ENCODE data around the gene ACYP2. TPM values are rescaled to one million over a fixed set of nuclear protein-coding genes. Genes with fewer than 3 reads are reported as not detected.
"Not testable (repeated sequence)": the region's sequence is repeated elsewhere in the genome, so short reads cannot be mapped to it uniquely, and the experiment has no call there.

Gene ACYP2
- total RNA-seq, 1 donor, result 10.7 TPM

GRCh38 chr2:54284826-54285225 lies 169.4 kb downstream of the ACYP2 start:
- H3K27me3 ChIP-seq (ENCODE audit: insufficient read depth, low read length), result no peaks in the 10 kb centered on the region
- no peaks in the 10 kb centered on the region for H3K9me3 ChIP-seq (ENCODE audit: low read depth, low read length)
- no peak overlapping the region for H3K4me3 ChIP-seq (ENCODE audit: low read length)
- H3K4me1 ChIP-seq (ENCODE audit: insufficient read depth, low read length), result no peaks in the 10 kb centered on the region

GRCh38 chr2:54285451-54285850 lies 170.0 kb downstream of the ACYP2 start:
- no peaks in the 10 kb centered on the region for H3K27me3 ChIP-seq (ENCODE audit: insufficient read depth, low read length)
- no peaks in the 10 kb centered on the region for H3K4me1 ChIP-seq (ENCODE audit: insufficient read depth, low read length)
- no peak overlapping the region for H3K4me3 ChIP-seq (ENCODE audit: low read length)
- no peaks in the 10 kb centered on the region for H3K9me3 ChIP-seq (ENCODE audit: low read depth, low read length)

GRCh38 chr2:54287532-54287931 lies 172.1 kb downstream of the ACYP2 start:
- Histone ChIP-seq H3K4me1 (ENCODE audit: insufficient read depth, low read length) (no peaks in the 10 kb centered on the region), H3K9me3 (ENCODE audit: low read depth, low read length) (no peaks in the 10 kb centered on the region), H3K27me3 (ENCODE audit: insufficient read depth, low read length) (no peaks in the 10 kb centered on the region), H3K4me3 (ENCODE audit: low read length) (no peak overlapping the region)

- no peaks in the 10 kb centered on the region for H3K27me3 ChIP-seq (ENCODE audit: insufficient read depth, low read length)
- no peak overlapping the region for H3K4me3 ChIP-seq (ENCODE audit: low read length)
- H3K4me1 ChIP-seq (ENCODE audit: insufficient read depth, low read length), result no peaks in the 10 kb centered on the region
- H3K9me3 ChIP-seq (ENCODE audit: low read depth, low read length), result no peaks in the 10 kb centered on the region
Observed at GRCh38 chr2:54289917-54290316, 174.5 kb downstream of the ACYP2 start.

GRCh38 chr2:54290356-54291025 lies 175.1 kb downstream of the ACYP2 start:
- H3K4me1 ChIP-seq (ENCODE audit: insufficient read depth, low read length), result no peaks in the 10 kb centered on the region

GRCh38 chr2:54294665-54295064 lies 179.2 kb downstream of the ACYP2 start:
- not testable (repeated sequence) for H3K27me3 ChIP-seq (ENCODE audit: insufficient read depth, low read length); H3K4me3 ChIP-seq (ENCODE audit: low read length); H3K9me3 ChIP-seq (ENCODE audit: low read depth, low read length); H3K4me1 ChIP-seq (ENCODE audit: insufficient read depth, low read length)

More at GRCh38 chr2:54290356-54291025, 175.1 kb downstream of the ACYP2 start:
- Histone ChIP-seq H3K27me3 (ENCODE audit: insufficient read depth, low read length) (no peaks in the 10 kb centered on the region), H3K4me3 (ENCODE audit: low read length) (no peak overlapping the region), H3K9me3 (ENCODE audit: low read depth, low read length) (no peaks in the 10 kb centered on the region)

GRCh38 chr2:54295911-54296310 lies 180.5 kb downstream of the ACYP2 start:
- no peaks in the 10 kb centered on the region for H3K4me1 ChIP-seq (ENCODE audit: insufficient read depth, low read length)
- no peak overlapping the region for H3K4me3 ChIP-seq (ENCODE audit: low read length)
- no peaks in the 10 kb centered on the region for H3K9me3 ChIP-seq (ENCODE audit: low read depth, low read length)
- H3K27me3 ChIP-seq (ENCODE audit: insufficient read depth, low read length), result no peaks in the 10 kb centered on the region

GRCh38 chr2:54298514-54298913 lies 183.1 kb downstream of the ACYP2 start:
- Histone ChIP-seq H3K9me3 (ENCODE audit: low read depth, low read length) (no peaks in the 10 kb centered on the region), H3K4me1 (ENCODE audit: insufficient read depth, low read length) (no peaks in the 10 kb centered on the region), H3K4me3 (ENCODE audit: low read length) (no peak overlapping the region), H3K27me3 (ENCODE audit: insufficient read depth, low read length) (no peaks in the 10 kb centered on the region)

GRCh38 chr2:54303631-54304030 lies 188.2 kb downstream of the ACYP2 start:
- Histone ChIP-seq H3K4me3 (ENCODE audit: low read length) (no peak overlapping the region), H3K4me1 (ENCODE audit: insufficient read depth, low read length) (no peaks in the 10 kb centered on the region), H3K27me3 (ENCODE audit: insufficient read depth, low read length) (no peaks in the 10 kb centered on the region)

GRCh38 chr2:54306556-54306955 lies 191.1 kb downstream of the ACYP2 start:
- Histone ChIP-seq H3K4me1 (ENCODE audit: insufficient read depth, low read length) (no peaks in the 10 kb centered on the region), H3K27me3 (ENCODE audit: insufficient read depth, low read length) (no peaks in the 10 kb centered on the region), H3K9me3 (ENCODE audit: low read depth, low read length) (no peaks in the 10 kb centered on the region), H3K4me3 (ENCODE audit: low read length) (no peak overlapping the region)

More at GRCh38 chr2:54303631-54304030, 188.2 kb downstream of the ACYP2 start:
- H3K9me3 ChIP-seq (ENCODE audit: low read depth, low read length), result no peaks in the 10 kb centered on the region

- no peaks in the 10 kb centered on the region for H3K4me1 ChIP-seq (ENCODE audit: insufficient read depth, low read length)
- no peaks in the 10 kb centered on the region for H3K27me3 ChIP-seq (ENCODE audit: insufficient read depth, low read length)
- H3K4me3 ChIP-seq (ENCODE audit: low read length), result no peak overlapping the region
- no peaks in the 10 kb centered on the region for H3K9me3 ChIP-seq (ENCODE audit: low read depth, low read length)
Observed at GRCh38 chr2:54308186-54308585, 192.8 kb downstream of the ACYP2 start.

- no peak overlapping the region for H3K4me3 ChIP-seq (ENCODE audit: low read length)
- H3K4me1 ChIP-seq (ENCODE audit: insufficient read depth, low read length), result no peaks in the 10 kb centered on the region
- H3K27me3 ChIP-seq (ENCODE audit: insufficient read depth, low read length), result no peaks in the 10 kb centered on the region
- H3K9me3 ChIP-seq (ENCODE audit: low read depth, low read length), result no peaks in the 10 kb centered on the region
Observed at GRCh38 chr2:54308782-54309181, 193.4 kb downstream of the ACYP2 start.

- Histone ChIP-seq H3K4me1 (ENCODE audit: insufficient read depth, low read length) (no peaks in the 10 kb centered on the region), H3K4me3 (ENCODE audit: low read length) (no peak overlapping the region)
Observed at GRCh38 chr2:54310311-54310710, 194.9 kb downstream of the ACYP2 start.

GRCh38 chr2:54310961-54311360 lies 195.5 kb downstream of the ACYP2 start:
- Histone ChIP-seq H3K4me1 (ENCODE audit: insufficient read depth, low read length) (no peaks in the 10 kb centered on the region), H3K27me3 (ENCODE audit: insufficient read depth, low read length) (no peaks in the 10 kb centered on the region), H3K4me3 (ENCODE audit: low read length) (no peak overlapping the region), H3K9me3 (ENCODE audit: low read depth, low read length) (no peaks in the 10 kb centered on the region)

More at GRCh38 chr2:54310311-54310710, 194.9 kb downstream of the ACYP2 start:
- Histone ChIP-seq H3K27me3 (ENCODE audit: insufficient read depth, low read length) (no peaks in the 10 kb centered on the region), H3K9me3 (ENCODE audit: low read depth, low read length) (no peaks in the 10 kb centered on the region)

- no peaks in the 10 kb centered on the region for H3K4me1 ChIP-seq (ENCODE audit: insufficient read depth, low read length)
Observed at GRCh38 chr2:54313147-54313546, 197.7 kb downstream of the ACYP2 start.

GRCh38 chr2:54317973-54318372 lies 202.6 kb downstream of the ACYP2 start:
- peaks cover 3% of the 10 kb centered on the region for H3K27me3 ChIP-seq (ENCODE audit: insufficient read depth, low read length)
- H3K4me1 ChIP-seq (ENCODE audit: insufficient read depth, low read length), result no peaks in the 10 kb centered on the region
- no peaks in the 10 kb centered on the region for H3K9me3 ChIP-seq (ENCODE audit: low read depth, low read length)

More at GRCh38 chr2:54313147-54313546, 197.7 kb downstream of the ACYP2 start:
- Histone ChIP-seq H3K27me3 (ENCODE audit: insufficient read depth, low read length) (no peaks in the 10 kb centered on the region), H3K9me3 (ENCODE audit: low read depth, low read length) (no peaks in the 10 kb centered on the region), H3K4me3 (ENCODE audit: low read length) (no peak overlapping the region)

More at GRCh38 chr2:54317973-54318372, 202.6 kb downstream of the ACYP2 start:
- no peak overlapping the region for H3K4me3 ChIP-seq (ENCODE audit: low read length)

Measured in mononuclear cell (primary cell).